Measurements from ENCODE around the gene AHR.

The AHR gene

DNA sequence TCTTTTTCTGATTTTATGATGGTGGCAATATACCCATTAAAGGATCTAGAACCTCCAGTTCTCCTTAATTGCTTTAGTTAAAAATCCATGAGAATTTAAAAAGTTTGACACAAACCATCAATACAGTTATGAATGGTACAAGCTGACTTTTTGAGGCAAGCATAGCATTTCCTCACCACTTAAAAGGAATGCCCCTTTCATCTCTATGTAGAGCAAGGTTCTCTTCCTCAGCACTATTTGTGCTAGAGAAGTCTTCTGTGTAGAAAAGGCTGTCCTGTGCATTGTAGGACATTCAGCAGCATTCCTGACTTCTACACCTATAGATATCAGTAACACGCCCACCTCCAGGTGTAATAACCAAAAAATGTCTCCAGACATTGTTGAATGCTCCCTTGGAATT lies 67.3 kb downstream of the AHR start:
- Histone ChIP-seq H3K4me3 (replicated peaks; ENCODE audit: low read depth, low read length) (no peak overlapping the region), H3K27me3 (replicated peaks; ENCODE audit: control insufficient read depth, insufficient read depth, low read length) (no peaks in the 10 kb centered on the region), H3K36me3 (ENCODE audit: control insufficient read depth, insufficient read depth, low read length) (no peaks in the 10 kb centered on the region)
- TF ChIP-seq, protein P1, sequence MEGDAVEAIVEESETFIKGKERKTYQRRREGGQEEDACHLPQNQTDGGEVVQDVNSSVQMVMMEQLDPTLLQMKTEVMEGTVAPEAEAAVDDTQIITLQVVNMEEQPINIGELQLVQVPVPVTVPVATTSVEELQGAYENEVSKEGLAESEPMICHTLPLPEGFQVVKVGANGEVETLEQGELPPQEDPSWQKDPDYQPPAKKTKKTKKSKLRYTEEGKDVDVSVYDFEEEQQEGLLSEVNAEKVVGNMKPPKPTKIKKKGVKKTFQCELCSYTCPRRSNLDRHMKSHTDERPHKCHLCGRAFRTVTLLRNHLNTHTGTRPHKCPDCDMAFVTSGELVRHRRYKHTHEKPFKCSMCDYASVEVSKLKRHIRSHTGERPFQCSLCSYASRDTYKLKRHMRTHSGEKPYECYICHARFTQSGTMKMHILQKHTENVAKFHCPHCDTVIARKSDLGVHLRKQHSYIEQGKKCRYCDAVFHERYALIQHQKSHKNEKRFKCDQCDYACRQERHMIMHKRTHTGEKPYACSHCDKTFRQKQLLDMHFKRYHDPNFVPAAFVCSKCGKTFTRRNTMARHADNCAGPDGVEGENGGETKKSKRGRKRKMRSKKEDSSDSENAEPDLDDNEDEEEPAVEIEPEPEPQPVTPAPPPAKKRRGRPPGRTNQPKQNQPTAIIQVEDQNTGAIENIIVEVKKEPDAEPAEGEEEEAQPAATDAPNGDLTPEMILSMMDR (IDR thresholded peaks at IDR 0.05; ENCODE audit: insufficient read depth, low read length, poor library complexity, severe bottlenecking): no peak
- DNase-seq (ENCODE audit: extremely low read depth, insufficient read length): no peak

DNA sequence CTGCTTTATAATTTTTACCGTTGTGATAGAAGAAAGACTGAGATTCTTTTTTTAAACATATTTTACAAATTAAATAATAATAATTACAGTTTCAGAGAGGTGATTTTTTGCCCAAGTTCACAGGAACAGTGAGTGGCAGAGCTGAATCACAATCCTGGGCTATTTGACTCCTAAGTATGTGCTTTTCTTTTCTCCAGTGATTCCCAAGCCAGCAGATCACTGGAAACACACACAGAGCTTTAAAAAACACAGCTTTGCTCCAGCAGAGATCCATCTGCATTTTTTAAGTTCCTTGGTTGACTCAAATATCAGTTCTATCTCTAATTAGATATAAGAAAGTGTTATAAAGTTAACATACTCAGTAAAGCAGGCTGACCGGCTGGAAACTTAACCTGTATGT lies 69.0 kb downstream of the AHR start:
- no peak for DNase-seq (ENCODE audit: extremely low read depth, insufficient read length)
- Histone ChIP-seq H3K36me3 (ENCODE audit: control insufficient read depth, insufficient read depth, low read length) (no peaks in the 10 kb centered on the region), H3K27me3 (replicated peaks; ENCODE audit: control insufficient read depth, insufficient read depth, low read length) (no peaks in the 10 kb centered on the region), H3K4me3 (replicated peaks; ENCODE audit: low read depth, low read length) (no peak overlapping the region)
- TF ChIP-seq, protein P1 (IDR thresholded peaks at IDR 0.05; ENCODE audit: insufficient read depth, low read length, poor library complexity, severe bottlenecking): no peak

DNA sequence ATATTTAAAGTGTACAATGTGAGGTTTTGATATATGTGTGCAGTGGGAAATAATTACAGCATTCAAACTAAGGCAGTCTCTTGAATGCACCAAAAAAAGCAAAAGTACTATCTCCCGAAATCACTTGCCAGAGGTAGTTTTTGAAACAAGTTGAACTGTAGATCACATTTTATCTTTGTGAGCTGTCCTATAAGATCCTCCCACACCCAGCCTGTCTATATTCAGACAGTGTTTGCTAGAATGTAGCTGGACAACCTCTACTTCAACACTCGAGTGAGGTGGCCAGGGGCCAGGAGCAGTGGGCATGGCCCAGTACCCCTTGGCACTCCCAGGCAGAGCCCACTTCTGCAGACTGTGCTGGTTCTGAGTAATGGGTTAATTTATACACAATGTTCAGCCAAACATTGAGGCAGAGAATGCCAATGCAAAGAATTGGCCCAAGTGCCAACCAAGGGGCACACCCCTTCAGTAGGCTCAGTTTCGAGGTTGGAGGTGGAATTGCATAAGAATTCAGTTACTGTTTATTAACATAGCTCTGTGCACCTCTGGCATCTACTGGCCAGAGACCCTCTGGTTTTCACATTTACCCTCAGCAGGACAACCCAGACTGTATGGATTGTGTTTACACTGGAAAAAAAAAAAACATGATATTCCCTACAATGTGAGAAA lies 70.5 kb downstream of the AHR start:
- Histone ChIP-seq H3K27me3 (replicated peaks; ENCODE audit: control insufficient read depth, insufficient read depth, low read length) (no peaks in the 10 kb centered on the region), H3K36me3 (ENCODE audit: control insufficient read depth, insufficient read depth, low read length) (no peaks in the 10 kb centered on the region), H3K4me3 (replicated peaks; ENCODE audit: low read depth, low read length) (no peak overlapping the region)
- TF ChIP-seq, protein P1 (IDR thresholded peaks at IDR 0.05; ENCODE audit: insufficient read depth, low read length, poor library complexity, severe bottlenecking): no peak
- DNase-seq (ENCODE audit: extremely low read depth, insufficient read length): no peak

DNA sequence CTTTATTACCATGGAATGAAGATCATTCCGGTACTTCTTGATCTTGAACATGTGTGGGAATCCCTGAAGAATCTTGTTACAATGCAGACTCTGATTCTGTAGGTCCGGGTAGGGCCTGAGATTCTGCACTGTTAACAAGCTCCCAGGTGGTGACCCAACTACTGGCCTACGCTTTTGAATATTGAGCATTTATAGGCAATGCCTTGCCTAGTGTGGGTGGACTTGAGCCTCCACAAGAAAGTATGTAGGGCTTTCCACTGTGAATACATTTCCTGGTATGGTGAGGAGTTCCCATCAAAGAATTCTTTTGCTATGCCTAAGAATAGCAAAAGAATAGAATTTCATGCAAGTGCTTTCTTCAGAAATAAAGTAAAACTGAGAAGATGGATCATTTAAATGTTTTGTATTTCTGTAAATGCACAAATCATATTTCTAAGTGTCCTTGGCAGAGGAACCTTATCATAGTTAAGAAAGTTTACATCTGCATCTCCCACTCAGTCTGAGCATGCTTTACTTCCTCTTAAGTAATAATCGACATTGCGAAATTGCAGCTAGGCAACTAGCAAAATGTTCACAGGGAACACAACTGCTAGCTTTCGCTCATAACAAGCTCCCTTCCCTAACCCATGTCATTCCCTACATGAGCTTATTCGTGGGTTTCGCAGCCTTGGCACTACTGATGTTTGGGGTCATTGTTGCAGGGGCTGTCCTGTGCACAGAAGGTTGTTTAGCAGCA lies 71.4 kb downstream of the AHR start:
- no peaks in the 10 kb centered on the region for H3K36me3 ChIP-seq (ENCODE audit: control insufficient read depth, insufficient read depth, low read length)
- no peak overlapping the region for H3K4me3 ChIP-seq (replicated peaks; ENCODE audit: low read depth, low read length)
- TF ChIP-seq, protein P1 (IDR thresholded peaks at IDR 0.05; ENCODE audit: insufficient read depth, low read length, poor library complexity, severe bottlenecking): no peak
- H3K27me3 ChIP-seq (replicated peaks; ENCODE audit: control insufficient read depth, insufficient read depth, low read length): no peaks in the 10 kb centered on the region
- no peak for DNase-seq (ENCODE audit: extremely low read depth, insufficient read length)

DNA sequence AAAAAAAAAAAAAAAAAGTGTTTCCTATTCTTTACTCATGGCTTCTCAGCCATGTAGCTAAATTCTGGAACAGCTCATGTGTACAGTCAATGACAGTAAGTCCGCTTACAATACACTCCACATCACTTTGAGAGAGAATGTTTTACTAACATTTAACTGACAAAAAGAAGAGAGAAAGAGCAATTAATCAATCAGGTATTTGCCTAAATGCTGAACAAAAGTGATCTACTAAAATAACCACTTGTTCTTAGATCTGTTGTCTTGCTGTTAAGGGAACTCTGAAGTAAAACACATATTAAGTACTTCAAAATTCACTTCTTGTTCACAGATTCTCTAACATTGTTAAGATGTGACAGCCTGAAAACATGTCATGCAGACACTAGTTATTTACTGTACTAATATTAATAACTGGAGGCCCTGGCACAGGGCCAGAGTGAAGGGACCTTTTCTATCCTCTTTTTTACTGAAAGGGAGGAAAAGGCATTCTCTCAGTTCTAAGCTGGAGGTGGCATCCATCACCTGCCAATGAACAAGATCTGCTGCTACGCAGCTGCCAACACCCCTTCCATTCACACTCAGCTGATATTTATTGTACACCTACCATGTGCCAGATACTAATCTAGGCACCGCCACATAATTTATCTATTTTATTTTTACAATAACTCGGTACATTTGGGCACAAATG lies 72.6 kb downstream of the AHR start:
- no peak for DNase-seq (ENCODE audit: extremely low read depth, insufficient read length)
- TF ChIP-seq, protein P1 (IDR thresholded peaks at IDR 0.05; ENCODE audit: insufficient read depth, low read length, poor library complexity, severe bottlenecking): no peak
- Histone ChIP-seq H3K36me3 (ENCODE audit: control insufficient read depth, insufficient read depth, low read length) (no peaks in the 10 kb centered on the region), H3K4me3 (replicated peaks; ENCODE audit: low read depth, low read length) (no peak overlapping the region), H3K27me3 (replicated peaks; ENCODE audit: control insufficient read depth, insufficient read depth, low read length) (no peaks in the 10 kb centered on the region)

Data from GM06990 (cell line).